GM19240 (cell line): ENCODE measurements around the gene TMPRSS13.
"Not testable (repeated sequence)": the region's sequence is repeated elsewhere in the genome, so short reads cannot be mapped to it uniquely, and the experiment has no call there.

ENCODE experiments used
- DNase-seq: peaks from one replicate; pipeline ENCODE4 v3.0.0; 2011; ENCODE audit warnings: low spot score; ENCODE audit not compliant: insufficient read length

TMPRSS13 gene

GRCh38 chr11:117950993-117951961 is 22.1 kb upstream of the TMPRSS13 start:
- DNase-seq = no peak

GRCh38 chr11:117950301-117950700 is 21.1 kb upstream of the TMPRSS13 start:
- DNase-seq = no peak

- no peak for DNase-seq
These were observed 19.9 kb upstream of the TMPRSS13 start for GRCh38 chr11:117949062-117949461.

- DNase-seq = not testable (repeated sequence)
These were observed 19.3 kb upstream of the TMPRSS13 start for GRCh38 chr11:117948466-117948865.

- DNase-seq = not testable (repeated sequence)
These were observed 18.5 kb upstream of the TMPRSS13 start for GRCh38 chr11:117947751-117948150.

GRCh38 chr11:117946842-117947526 is 17.8 kb upstream of the TMPRSS13 start:
- no peak for DNase-seq

GRCh38 chr11:117946156-117946841 is 17.1 kb upstream of the TMPRSS13 start:
- no peak for DNase-seq

- DNase-seq = no peak
These were observed 16.0 kb upstream of the TMPRSS13 start for GRCh38 chr11:117945047-117945810.

GRCh38 chr11:117944554-117944953 is 15.4 kb upstream of the TMPRSS13 start:
- no peak for DNase-seq

- DNase-seq = no peak
These were observed 12.9 kb upstream of the TMPRSS13 start for GRCh38 chr11:117941976-117942654.

GRCh38 chr11:117941163-117941707 is 12.0 kb upstream of the TMPRSS13 start:
- no peak for DNase-seq

- no peak for DNase-seq
These were observed 11.5 kb upstream of the TMPRSS13 start for GRCh38 chr11:117940736-117941135.

- DNase-seq = no peak
These were observed 7.8 kb upstream of the TMPRSS13 start for GRCh38 chr11:117936973-117937372.

- no peak for DNase-seq
These were observed 5.5 kb upstream of the TMPRSS13 start for GRCh38 chr11:117934526-117935307.

GRCh38 chr11:117933930-117934329 is 4.7 kb upstream of the TMPRSS13 start:
- no peak for DNase-seq

GRCh38 chr11:117933475-117933874 is 4.3 kb upstream of the TMPRSS13 start:
- DNase-seq = no peak

GRCh38 chr11:117932947-117933346 is 3.7 kb upstream of the TMPRSS13 start:
- DNase-seq = no peak

- DNase-seq = no peak
These were observed 3.2 kb upstream of the TMPRSS13 start for GRCh38 chr11:117932426-117932825.

- no peak for DNase-seq
These were observed 2.8 kb upstream of the TMPRSS13 start for GRCh38 chr11:117931971-117932370.
